ENCODE results near the gene TTLL8. TPM values are rescaled to one million over a fixed set of nuclear protein-coding genes. Genes with fewer than 3 reads are reported as not detected.

The TTLL8 gene
- total RNA-seq: not detected in 2 replicates

DNA sequence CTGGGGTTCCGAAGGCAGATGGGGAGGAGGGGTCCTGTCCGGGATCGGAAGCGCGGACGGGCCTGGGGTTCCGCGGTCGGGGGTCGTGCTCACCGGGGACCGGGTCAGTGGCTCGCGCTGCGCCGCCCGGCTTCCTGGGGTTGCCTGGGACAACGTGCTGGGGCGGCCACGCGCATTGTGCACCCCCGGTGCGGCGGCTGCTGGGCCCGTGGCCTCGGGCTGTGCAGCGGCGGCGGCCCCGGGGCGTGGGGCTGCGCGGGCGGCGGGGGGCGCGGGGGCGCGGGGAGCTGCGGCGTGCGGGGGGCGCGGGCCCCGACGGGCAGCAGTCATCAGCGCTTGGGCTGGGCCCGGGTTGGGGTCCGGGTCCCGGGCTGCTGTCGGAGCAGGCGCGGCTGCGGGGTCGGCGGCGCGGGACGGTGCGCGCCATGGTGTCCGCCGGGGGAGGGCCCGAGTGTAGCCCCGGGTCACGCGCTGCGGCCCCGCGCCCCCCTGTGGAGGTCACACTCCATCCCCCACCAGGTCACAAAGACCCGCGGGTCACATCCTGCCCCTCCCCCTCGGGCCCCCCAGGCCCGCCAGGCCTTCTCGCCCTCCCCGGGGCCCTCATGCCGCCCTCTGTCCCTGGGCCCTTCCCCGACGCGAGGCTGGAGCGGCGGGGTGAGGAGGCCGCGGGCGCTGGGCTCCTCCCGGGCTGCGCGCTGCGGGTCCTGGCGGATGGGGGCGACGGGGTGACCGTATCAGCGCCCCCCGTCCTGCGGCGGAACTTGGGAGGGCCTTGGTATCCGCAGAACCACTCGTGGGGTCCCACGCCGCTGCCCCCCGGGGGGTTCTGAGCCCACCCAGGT lies at the start of gene TTLL8:
Gene TTLL8 (minus strand): TSS at position 238 of the 845 bp plus-strand sequence.

DNA sequence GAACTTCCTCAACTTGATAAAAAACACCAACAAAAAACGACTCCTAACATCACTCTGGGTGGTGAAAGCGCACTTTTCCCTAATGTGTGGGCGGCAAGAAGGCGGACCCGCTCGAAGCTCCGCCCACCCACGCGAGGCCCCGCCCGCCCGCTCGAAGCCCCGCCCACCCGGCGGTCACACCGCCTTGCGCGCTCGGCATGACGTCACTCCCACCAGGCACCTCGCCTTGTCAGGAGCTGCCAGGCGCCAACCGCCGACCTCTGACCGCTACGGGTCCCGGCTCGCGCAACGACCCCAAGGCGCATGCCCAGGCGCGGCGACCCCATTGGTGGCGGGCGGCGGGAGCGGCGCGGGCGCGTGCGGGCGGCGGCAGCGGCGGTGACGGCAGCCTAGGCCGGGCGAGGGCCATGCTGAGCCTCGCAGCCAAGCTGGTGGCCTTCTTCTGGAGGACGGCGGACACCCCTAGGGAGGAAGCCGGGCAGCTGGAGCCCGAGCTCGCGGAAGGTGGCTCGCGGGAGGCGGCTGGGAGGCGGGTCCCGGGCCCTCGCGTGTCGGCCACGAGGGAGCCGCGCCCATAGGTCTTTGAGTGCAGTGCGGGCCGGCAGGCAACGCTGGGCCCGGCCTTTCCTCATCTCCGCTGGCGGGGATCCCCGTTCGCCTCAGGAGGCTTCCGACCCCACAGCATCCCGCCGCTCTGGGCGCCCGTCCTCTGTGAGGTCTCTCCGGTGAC lies 31.7 kb upstream of the TTLL8 start, which contains the start of gene MOV10L1:
Gene MOV10L1 (plus strand): TSS at position 325 of the 730 bp plus-strand sequence. CDS start 83 bp downstream, at position 408.

DNA sequence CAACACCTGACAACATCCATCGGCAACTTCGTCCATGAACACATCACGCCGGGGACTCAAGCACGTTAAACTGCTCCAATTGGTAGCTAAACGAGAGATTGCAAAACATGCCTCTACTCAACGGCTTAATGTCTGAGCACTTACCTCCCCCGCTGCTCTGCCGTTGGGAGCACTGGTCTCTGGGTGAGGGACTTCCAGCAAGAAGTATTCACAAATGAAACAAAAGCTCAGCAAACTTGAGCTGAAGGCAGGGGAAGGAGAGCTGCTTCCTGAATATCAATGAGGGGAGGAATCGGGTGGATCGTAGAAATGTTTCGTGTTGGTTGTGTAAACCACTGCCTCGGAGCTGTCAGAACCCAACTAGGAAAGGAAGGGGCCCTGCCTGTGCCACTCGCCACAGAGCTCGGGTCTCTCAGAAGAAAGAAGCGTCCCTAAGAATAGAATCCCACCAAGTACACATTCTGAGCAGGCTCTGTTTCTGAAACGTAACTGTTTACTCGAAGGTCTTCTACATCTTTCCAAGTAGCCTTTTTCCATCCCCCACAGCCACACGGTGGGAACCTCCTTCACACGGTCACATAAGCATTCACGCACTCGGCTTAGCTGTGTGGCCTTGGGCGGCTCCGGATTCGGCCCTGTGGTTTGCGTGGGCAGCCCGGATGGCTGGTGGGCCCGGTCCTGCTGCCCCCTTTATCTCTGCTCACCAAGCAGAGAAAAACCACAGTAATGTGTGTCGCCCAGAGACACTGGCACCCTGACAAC lies 27.3 kb upstream of the TTLL8 start, which contains the start of gene MLC1:
Gene MLC1 (minus strand): TSS at position 216 of the 762 bp plus-strand sequence. CDS start 524 bp downstream, outside the sequence.

GRCh38 chr22:50012211-50013181 lies 45.6 kb downstream of the TTLL8 start, which contains the start of gene IL17REL:
TSS of gene IL17REL (minus strand) at chr22:50012765. CDS start at chr22:50012646, 119 bp downstream.

Other genes starting within 250 kb of the TTLL8 start
- 16.0 and 29.1 TPM in 2 replicates for gene BRD1, start 230.4 kb downstream of the TTLL8 start, total RNA-seq
- gene ZBED4, start 204.5 kb downstream of the TTLL8 start, total RNA-seq: 11.7 and 14.4 TPM in 2 replicates
- gene ALG12, start 139.9 kb downstream of the TTLL8 start, total RNA-seq: 31.3 and 35.4 TPM in 2 replicates
- gene CRELD2, start 139.7 kb downstream of the TTLL8 start, total RNA-seq: 47.1 and 88.0 TPM in 2 replicates
- 45.0 and 64.2 TPM in 2 replicates for gene PIM3, start 97.5 kb downstream of the TTLL8 start, total RNA-seq
- gene IL17REL, start 45.5 kb downstream of the TTLL8 start, total RNA-seq: not detected in 2 replicates
- 0.08 TPM in 1 of 2 replicates, not detected in the other for gene MLC1, start 27.1 kb upstream of the TTLL8 start, total RNA-seq
- gene MOV10L1, start 31.7 kb upstream of the TTLL8 start, total RNA-seq: 0.91 and 3.0 TPM in 2 replicates
- gene PANX2, start 112.4 kb upstream of the TTLL8 start, total RNA-seq: 0.65 and 1.8 TPM in 2 replicates
- 34.1 and 35.3 TPM in 2 replicates for gene TRABD, start 127.6 kb upstream of the TTLL8 start, total RNA-seq
- 27.9 and 28.1 TPM in 2 replicates for gene SELENOO, start 142.7 kb upstream of the TTLL8 start, total RNA-seq
- 19.8 and 26.9 TPM in 2 replicates for gene TUBGCP6, start 186.7 kb upstream of the TTLL8 start, total RNA-seq
- gene HDAC10, start 193.0 kb upstream of the TTLL8 start, total RNA-seq: 15.4 and 43.7 TPM in 2 replicates
- 27.3 and 28.2 TPM in 2 replicates for gene MAPK12, start 203.4 kb upstream of the TTLL8 start, total RNA-seq
- 1.4 and 8.0 TPM in 2 replicates for gene MAPK11, start 212.1 kb upstream of the TTLL8 start, total RNA-seq
- 98.1 and 136 TPM in 2 replicates for gene PLXNB2, start 249.3 kb upstream of the TTLL8 start, total RNA-seq